CD4-positive, alpha-beta T cell treated with Interleukin-6 at 100 ng/mL for 8 hours (primary cell): ENCODE results near the gene CD300LB.
"Not testable (repeated sequence)": the region's sequence is repeated elsewhere in the genome, so short reads cannot be mapped to it uniquely, and the experiment has no call there.

Source experiments
- DNase-seq: peaks from one replicate; pipeline ENCODE4 v3.0.0-alpha.2; 2020; ENCODE audit warnings: mixed read lengths, low spot score

Gene CD300LB

GRCh38 chr17:74493331-74493833 is 37.9 kb downstream of the CD300LB start:
- peak; percentile 68 for DNase-seq

DNA sequence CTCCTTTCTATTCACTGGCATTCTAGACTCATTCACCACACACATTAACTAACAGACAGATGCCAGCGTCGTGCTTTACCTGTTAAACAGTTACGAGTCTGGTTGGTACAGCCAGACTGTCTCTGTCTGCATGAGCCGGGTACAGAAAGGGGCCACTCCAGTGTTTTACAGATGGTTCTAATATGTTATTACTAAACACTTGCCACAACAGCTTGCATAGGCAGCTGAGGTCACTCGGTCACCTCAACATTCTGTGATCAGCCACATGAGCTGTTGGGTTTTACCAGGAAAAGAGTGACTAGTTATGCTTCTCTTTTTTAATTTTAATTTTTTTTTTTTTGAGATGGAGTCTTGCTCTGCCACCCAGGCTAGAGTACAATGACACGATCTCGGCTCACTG is 39.6 kb downstream of the CD300LB start:
- no peak for DNase-seq

DNA sequence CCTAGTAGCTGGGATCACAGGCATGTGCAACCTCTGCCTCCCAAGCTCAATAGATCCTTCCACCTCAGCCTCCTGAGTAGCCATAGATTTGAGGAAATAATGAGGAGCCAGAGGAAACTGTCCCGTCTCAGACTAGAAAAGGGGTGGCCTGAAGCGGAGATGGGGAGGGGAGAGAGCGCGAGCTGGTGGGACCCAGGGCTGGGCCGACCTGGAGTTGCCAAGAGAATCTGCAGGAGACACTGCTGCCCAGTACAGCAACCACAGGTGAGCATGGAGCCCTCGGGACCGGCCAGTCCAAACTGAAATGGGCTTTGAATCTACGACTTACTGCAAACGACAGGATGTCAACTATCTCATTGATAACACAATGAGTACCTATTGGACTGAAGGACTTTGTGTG is 40.6 kb downstream of the CD300LB start:
- no peak for DNase-seq

DNA sequence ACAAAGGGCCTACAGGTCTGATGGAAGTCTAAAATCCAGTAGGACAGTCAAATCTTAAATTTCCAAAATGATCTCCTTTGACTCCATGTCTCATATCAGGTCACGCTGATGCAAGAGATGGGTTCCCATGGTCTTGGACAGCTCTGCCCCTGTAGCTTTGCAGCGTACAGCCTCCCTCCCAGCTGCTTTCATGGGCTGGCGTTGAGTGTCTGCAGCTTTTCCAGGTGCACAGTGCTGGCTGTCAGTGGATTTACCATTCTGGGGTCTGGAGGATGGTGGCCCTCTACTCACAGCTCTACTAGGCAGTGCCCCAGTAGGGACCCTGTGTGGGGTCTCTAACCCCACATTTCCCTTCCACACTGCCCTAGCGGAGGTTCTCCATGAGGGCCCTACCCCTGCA is 43.0 kb downstream of the CD300LB start:
- DNase-seq, result not testable (repeated sequence)

- no peak for DNase-seq
Observed at GRCh38 chr17:74485841-74486240, 45.4 kb downstream of the CD300LB start.

DNA sequence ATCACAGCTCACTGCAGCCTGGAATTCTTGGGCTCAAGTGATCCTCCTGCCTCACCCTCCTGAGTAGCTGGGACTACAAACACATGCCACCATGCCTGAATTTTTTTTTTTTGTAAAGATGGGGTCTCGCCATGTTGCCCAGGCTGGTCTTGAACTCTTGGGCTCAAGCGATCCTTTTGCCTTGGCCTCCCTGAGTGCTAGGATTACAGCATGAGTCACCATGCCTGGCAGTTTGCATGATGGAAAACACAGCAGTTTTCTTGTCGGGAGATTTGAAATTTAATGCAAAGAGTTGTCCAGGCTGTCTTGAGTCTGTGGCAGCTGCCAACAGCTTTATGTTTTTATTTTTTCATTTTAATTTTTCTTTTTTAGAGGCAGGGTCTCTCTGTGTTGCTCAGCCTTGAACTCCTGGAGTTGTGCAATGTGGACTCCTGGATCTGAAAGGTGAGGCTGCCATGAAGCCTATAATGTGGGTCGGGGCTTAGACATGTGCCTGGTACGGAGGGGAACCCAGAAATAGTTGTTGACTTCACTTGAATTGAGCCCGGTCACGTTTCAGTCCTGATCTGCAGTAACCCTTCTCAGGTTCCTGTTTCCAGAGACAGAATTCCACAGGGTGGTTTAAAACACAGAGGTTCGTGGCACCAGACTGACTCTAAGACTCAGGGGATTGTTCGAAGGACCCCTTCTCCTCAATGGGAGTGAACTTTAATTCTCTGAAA is 46.1 kb downstream of the CD300LB start:
- DNase-seq, result no peak

DNA sequence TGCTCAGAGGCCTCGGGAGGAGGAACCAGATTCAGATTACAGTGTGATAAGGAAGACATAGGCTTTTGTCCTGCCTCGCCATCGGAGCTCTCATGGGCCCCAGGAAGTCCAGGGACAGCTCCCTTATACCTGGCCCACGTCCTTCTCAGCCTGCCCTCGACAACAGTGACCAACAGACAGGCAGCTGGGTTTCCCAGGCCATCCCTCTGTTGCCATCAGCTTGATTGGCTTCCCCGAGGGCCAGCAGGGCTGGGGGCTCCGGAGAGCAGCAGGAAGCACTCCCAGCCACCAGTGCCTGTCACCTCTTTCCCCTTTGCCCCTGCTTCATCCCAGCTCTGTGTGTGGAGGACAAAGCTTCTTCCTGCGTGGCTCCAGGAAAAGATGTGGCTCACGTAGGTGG is 47.2 kb downstream of the CD300LB start:
- no peak for DNase-seq

GRCh38 chr17:74481621-74482020 is 49.7 kb downstream of the CD300LB start:
- no peak for DNase-seq

DNA sequence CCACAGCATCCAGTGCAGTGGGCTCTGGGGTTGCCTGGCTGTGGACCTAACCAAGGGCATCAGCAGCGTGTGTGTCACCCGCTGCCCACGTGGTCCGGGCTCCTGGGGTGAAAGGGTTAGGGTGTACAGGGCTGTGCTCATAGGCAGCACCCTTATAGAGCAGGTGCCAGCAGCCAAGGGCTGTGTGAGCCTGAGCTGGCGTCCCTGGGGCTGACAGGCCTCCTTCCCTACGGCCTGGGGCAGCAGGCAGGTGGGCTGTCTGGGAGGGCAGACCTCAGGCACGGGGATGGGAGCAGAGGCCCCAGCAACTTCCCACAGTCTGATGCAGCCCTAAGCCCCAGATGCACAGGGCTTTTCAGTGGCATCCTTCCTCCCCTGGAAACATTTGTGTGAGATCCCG is 51.0 kb downstream of the CD300LB start:
- DNase-seq, result no peak

DNA sequence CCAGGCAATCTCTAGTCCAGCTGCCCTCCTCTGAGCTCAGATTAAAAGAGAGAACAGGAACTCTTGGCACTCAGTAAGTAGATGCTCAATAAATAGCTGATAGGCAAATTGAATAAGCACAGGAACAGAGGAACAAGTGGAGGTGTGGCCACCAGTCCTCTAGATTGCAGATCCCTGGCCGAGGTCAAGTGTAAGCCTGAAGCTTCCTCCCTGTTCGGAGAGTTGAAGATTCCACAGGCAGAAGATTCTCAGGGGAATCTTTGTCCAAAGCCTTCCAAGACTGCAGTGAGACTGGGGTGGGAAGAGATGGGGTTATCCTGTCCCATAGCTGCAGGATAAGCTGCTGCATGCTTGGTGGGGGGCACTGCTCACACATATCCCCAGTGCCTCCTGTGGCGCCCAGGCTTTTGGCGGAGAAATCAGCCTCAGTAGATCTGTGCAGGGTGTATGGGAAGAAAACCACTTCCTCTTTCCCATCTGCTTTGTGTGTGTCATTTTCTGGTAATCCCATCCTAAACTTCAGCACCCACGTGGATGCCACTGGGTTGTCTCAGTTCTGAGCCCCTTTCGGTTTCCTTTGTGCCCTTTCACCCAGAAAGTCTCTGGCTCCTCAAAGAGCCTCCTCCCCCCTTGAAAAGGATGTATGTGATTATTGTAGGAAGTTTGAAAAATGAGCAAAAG is 52.7 kb downstream of the CD300LB start:
- peak; percentile 59 for DNase-seq

DNA sequence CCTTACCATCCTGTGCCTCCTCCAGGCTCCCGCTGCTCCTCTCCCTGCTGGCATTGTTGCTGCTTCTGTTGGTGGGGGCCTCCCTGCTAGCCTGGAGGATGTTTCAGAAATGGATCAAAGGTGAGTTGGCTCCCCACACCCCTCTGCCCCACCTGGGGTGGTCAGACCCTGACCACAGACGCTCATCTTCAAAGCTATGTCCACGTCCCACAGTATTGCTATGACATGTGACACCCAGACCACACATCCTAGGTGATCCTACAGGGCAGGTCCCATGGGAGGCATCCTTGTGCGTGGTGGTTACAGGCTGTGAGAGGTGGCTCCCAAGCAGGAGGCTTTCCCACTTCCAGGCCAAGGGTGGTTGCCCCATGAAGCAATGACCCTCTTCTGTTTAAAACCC is 53.9 kb downstream of the CD300LB start:
- DNase-seq, result no peak

DNA sequence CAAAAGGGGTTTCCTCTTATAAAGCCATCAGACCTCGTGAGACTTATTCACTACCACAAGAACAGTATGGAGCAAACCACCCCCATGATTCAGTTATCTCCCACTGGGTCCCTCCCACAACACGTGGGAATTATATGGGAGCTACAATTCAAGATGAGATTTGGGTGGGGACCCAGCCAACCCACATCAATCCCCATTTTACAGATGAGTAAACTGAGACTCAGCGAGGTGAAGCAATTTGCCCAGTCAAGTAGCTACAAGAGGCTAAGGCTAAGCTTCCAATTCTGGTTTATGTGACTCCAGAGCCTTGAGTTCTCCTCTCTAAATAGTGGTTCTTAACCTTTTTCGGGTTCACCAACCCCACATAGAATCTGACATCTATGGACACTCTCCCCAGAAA is 56.1 kb downstream of the CD300LB start:
- no peak for DNase-seq

DNA sequence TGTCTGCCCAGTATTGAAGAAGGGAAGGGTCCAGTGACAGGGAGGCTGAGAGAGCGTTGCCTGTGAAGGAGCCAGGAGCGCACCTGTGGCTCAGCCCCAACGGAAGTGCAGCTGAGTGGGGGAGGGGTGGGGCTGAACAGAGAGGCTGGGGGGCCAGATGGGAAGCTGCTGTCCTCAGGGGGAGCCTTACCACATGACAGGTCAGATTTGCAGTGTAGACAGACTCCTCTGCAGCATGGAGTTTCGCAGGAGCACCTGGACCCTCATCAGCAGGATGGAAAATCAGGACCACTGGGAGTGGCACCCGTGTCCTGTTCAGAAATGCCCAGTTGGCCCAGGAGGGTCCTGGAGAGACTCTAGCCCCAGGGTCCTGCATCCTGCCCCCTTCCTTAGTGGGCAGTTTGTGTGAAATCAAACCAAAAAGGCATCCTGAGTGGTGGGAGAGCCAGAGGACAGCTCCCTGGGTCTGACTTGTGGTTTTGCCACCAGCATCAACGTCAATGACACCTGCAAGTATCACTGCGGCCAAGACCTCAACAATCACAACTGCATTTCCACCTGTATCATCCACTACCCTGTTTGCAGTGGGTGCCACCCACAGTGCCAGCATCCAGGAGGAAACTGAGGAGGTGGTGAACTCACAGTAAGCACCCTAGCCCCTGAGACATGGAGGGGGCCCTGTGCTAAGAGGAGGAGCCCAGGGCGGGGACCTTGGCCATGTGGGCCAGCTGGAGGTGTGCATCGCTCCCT is 57.1 kb downstream of the CD300LB start:
- DNase-seq, result peak; percentile 47

DNA sequence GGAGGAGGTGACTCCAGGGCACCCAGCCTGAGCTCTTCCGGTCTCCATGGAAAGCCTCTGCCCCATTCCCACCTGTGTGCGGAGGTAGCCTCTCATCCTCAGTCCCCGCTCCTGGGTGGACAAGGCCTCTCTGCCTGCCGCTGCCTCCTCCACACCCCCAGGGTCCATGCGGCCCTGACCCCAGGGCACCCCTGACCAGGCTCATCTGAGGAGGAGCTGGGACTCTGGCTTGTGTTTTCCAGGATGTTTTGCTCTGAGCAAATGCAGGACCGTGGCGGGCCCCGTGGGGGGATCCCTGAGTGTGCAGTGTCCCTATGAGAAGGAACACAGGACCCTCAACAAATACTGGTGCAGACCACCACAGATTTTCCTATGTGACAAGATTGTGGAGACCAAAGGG is 58.0 kb downstream of the CD300LB start:
- no peak for DNase-seq

- DNase-seq, result no peak
Observed at GRCh38 chr17:74472890-74473289, 58.4 kb downstream of the CD300LB start.

GRCh38 chr17:74471341-74471740 is 59.9 kb downstream of the CD300LB start:
- no peak for DNase-seq
